ENCODE results near the gene MIA2.

MIA2 gene

DNA sequence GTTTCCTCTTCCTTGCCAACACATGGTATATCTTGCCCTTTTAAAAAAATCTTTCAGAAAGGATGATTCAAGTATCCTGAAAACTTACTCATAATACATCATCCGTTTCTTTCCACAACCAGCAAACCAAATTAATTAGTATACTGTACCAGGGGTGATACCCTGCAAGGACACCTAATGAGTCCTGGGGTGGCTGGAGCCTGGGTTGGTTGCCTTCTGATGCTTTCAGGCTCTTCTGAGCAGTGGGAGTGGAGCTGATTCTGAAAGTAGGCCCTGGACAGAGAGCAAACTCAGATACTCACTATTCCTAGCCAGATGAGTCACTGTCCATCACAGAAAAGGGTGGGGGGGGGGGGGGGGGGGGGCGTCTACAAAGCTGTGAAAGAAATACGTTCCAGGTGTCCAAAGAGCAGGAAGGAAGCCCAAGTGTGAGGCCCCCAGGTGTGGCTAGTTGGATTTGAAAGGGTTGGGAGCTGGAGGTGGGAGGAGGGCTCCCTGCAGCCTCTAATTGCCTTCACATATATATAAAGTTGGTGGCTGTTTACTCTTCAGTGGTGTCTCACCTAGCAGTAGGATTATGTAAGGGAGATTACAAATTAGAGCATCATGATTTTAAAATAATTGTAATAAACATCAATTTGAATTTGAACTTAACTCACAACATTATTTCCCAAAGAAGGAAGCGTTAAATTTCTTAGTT is 162.0 kb downstream of the MIA2 start:
- no peak for DNase-seq

DNA sequence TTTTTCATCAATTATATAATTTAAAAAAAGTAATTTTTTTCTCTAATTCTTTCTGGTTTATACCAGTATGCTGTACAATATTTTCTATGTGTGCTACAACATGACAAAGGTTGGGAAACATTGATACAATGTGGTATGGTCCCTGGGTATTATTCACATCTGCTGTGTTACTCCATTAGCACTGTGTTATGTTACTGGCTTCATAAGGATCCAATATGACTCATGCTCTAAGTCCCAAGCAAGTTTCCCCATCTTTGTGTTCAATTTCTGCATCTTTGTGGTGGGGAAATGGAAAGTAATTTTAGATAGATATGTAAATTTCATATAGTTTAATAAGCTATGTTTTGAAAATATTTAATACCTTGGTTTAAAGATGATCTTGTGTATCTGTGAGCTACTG is 162.7 kb downstream of the MIA2 start:
- no peak for DNase-seq

DNA sequence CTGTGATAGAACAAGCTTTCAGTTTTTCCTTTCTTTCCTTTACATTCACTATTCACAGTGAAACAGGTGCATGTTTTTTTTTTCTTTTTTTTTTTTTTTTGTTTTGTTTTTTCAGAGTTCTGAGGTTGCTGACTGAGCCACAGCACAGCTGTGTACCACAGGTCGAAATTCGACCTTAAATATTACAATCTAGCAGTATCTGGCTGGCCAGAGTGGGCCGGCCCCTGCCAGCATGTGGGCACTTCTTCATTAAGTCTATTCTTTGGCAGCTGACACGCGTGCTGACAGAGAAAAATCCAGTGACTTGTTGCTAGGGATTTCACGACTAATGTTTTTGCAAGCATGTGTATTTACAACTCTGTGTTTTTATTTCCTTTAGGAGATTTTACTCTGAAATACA is 164.7 kb downstream of the MIA2 start:
- DNase-seq, result no peak

DNA sequence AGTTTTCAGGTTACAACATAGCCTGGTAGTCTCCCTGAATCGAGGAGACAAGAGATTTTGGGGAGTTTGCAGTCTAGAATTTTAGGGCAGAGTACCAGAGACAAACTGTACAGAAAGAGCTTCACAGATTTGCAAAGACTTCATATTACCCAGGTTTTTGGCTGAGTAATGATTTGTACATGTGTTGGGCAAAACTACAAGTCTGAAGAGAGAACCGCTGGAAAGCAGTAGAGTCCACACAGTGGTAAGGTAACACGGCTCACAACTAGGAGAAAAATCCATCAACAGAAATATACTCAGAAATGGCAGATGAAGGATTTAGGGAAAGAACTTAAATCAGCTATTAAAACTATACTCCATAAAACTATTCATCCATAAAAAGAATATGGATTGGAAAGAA is 172.8 kb downstream of the MIA2 start:
- DNase-seq, result no peak

DNA sequence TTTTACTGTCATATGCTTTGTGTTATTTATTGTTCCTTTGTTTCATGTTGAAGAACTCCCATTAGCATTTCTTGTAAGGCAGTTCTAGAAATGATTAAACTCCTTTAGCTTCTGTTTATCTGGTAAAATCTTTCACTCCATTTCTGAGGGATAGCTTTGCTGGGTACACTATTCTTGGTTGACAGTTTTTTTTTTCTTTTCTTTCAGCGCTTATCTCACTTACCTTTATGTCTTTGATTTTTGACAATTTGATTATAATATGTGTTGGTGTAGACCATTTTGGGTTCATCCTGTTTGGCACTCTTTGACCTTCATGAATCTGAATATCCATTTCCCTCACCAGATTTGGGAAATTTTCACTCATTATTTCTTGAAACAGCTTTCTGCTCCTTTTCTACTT is 182.4 kb downstream of the MIA2 start:
- DNase-seq, result no peak

DNA sequence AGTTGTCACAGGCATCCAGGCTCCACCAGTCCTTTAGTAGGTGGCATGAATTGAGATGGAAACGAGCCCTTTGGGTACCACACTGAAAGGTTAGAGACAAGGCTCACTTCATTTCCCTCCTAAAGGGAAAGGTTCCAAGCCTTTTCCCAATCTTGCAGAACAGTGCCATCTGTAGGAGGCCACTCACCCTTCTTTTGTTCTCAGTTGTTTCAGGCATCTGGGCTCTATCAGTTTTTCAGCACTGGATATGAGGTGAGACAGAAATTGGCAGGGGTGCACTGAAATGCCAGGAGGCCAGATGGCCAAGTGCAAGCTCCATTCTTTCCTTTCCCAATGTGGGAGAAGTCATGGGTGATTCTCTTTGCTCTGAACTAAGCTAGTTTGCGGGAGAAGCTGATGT is 183.3 kb downstream of the MIA2 start:
- DNase-seq, result no peak

DNA sequence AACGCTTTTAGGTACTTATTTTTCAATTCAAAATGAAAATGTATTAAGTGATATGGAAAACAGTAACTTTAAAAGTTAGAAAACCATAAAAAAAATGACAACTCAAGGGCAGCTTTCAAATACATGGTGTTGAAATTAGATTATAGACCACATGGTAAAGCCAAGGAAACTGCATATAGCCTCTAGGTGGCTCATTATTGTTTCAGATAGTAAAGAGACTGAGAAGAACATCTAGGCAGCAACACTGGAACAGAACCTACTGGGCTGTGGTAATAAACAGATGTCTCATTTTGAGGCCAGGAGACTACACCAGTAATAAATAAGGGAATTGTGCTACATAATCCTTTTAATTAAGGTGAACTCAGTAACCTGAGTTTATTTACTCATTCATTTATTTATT is 185.6 kb downstream of the MIA2 start:
- DNase-seq, result no peak

DNA sequence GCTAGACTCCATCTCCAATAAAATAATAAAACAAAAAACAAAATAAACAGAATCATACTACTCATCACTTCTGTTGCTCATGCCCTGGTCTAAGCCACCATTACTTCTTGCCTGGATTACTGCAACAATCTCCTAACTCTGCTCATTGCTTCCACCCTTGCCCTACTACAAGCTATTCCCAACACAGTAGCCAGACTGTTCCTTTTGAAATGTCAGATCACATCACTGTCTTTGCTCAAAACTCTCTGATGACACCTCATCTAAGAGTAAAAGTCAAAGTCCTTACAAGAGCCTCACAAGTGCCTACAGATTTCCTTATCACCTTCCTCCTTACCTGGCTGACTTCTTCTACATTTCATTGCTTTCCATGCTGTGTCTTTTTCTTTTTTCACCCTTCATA is 188.5 kb downstream of the MIA2 start:
- DNase-seq, result no peak

DNA sequence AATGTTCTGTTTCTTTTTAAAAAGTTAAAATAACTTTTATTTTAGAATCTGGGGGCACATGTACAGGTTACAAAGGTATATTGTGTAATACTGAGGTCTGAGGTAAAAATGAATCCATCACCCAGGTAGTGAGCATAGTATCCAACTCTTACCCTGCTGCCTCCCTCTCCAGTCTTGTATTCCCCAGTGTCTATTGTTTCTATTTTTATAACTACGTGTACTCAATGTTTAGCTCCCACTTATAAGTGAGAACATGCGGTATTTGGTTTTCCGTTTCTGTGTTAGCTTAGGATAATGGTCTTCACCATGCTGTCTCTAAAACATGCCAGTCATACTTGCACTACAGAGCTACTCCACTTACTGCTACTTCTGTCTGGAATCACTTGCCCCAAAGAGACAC is 190.1 kb downstream of the MIA2 start:
- DNase-seq, result no peak

DNA sequence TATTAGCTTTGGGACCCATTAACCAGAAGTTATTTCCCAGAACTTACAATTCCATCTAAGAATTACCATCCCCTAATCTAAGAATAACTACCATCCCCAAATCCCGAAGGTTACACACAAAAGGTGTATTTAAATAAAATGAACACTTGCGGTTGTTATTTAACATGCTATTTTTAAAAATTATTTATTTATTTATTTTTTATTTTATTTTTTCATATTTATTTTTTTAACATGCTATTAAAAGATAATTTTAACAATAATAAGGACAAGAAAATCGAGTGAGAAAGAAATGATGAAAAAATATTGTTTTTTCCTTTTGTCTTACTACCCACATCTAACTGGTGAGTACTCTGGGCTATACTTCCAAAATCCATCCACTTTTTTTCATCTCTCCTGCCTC is 192.2 kb downstream of the MIA2 start:
- DNase-seq, result no peak

DNA sequence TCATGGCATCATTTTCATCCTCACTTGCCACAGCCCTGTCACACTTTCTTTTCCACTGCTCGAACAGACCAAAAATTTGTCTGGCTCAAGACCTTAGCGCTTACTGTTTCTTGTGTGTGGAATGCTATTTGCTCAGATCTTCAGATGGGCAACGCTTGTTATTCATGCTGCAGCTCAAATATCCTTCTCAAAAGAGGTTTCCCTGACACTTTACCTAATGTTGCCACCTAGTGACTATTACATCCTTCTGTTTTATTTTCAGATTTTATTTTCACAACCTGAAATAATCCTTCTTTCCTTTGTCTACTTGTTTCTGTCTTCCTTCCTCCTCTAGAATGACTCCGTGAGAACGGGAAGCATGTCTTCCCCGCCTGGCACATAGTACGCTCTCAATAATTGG is 192.9 kb downstream of the MIA2 start:
- peak; percentile 24 for DNase-seq

DNA sequence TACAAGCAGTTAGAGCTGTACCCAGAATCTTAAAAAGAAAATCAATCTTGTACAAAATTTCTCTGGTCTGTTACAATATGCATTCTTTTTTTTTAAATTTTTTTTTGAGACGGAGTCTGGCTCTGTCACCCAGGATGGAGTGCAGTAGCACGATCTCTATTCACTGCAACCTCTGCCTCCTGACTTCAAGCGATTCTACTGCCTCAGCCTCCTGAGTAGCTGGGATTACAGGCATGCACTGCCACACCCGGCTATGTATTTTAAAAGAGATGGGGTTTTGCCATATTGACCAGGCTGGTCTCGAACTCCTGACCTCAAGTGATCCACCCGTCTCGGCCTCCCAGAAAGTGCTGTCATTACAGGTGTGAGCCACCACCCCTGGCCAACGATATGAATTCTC is 194.4 kb downstream of the MIA2 start:
- no peak for DNase-seq

DNA sequence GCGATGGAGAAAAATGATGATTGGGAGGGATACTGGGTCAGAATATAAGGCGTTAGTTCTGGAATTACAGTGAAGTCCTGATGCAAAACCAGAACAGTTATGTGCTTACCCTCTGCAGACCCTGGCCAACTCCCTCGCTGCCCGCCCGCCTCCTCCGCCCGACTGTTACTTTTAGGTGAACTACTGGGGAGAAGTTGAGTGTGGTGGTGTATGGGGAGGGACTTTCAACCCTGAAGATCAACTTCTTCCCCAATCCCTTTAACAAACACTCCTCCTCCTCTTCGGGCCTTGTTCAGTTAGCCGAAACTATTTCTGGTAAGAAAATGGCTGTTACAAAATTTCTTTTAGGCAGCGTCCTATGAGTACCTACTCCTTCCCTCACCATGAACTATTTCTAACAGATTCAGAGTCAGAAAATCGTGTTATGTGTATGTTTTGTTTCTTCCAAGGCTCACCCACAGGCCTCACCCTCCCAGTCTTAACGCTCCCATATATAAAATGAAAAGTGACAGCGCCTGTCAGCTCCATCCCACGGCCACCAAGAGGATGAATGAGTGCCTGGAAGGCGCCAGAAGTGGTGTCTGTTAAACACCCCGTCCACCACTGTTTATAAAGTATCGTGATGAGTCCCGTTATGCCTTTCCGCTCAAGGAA is 197.2 kb downstream of the MIA2 start:
- no peak for DNase-seq

DNA sequence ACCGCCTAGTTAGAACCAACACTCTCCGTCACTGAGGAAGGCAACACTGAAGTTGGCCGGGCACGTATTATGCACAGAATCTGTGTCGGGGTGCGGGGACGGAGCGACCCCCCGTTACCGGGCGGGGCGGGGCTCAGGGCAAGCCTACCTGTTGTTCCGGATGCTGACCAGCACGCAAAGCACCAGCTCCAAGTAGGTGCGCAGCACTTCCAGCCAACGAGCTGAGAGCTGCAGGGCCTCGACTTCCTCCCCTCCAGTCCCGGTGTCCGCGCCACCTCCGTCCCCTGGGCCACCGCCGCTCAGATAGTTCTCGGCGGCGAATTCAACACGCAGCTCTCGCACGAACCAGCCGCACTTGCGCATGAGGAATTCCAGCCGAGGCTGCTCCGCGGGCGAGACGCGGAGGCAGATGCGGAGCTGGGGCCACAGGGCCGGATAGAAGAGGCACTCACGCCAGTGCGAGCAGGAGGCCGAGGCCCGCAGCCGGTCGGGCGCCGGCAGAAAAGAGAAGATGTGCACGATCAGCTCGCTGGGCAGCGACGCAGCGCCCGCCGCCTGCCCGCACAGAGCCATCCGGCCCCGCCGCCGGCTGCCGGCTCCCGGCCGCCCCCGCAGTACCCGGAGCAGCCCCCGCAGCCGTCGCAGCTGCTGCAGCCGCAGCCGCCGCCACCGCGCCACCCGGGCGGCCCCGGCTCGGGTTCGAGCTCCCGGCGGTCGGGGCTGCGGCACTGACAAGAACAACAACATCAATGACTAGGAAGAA is 197.9 kb downstream of the MIA2 start:
- no peak for DNase-seq

DNA sequence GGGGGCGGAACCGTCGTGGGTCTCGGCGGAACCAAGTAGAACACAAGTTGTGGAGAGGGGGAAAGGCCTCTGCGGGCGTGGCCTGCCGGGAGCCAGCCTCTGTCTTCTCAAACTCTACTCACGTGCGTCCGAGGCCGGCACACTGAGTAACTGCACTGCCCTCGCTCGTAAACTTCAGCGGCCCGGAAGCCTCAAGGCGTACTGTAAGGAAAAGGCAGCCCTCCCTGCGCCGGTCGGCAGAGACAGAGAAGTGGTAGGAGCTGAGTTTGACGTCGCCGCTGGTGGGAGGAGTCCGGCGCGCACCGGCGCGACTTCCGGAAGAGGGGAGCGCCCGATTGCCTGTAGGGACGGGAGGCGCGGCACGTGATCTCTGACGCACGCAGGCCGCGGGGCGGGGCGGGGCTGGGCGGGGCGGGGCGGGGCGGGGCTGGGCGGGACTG is 198.5 kb downstream of the MIA2 start, which contains the start of gene FBXO33:
FBXO33 (minus strand) TSS at position 255 of the 440 bp plus-strand sequence. CDS start 271 bp downstream, outside the sequence.
- peak; percentile 91 for DNase-seq

DNA sequence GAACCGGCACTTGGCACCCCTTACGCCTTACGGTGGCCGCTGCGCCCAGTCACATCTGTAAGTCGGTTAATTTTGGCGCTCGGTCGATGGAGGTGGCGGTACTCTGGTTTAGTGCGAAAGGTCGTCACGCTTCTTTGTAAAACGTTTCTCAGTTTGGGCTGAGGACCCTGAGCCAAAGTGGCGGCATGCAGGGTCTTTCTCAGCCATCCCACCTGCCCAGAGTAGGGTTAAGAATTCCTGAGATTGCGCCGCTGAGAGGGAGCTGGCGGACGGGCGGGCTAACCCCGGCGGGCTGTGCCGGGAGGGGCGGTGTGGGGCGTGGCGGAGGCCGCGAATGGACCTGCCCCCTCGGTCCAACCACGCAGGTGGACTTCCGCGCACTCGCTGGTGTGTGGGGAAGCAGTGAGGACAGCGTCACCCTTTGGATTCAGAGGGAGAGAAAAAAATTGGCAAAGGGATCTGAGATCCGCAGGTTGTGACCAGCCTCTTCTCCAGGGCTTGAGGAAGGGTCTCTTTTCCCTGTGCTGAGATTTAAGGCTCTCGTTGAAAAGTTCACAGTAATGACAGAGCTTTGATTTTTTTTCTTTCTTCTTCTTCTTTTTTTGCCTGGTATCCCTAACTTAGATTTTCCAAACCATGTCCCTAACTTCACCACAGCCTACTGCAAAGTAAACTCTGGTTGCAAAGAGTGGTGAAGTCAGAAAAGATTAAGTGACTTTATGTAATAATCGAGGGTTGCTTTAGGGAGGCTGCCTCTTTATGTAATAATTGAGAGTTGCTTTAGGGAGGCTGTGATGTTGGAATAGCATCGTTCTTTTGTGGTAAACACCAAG is 199.1 kb downstream of the MIA2 start:
- DNase-seq, result peak; percentile 88

DNA sequence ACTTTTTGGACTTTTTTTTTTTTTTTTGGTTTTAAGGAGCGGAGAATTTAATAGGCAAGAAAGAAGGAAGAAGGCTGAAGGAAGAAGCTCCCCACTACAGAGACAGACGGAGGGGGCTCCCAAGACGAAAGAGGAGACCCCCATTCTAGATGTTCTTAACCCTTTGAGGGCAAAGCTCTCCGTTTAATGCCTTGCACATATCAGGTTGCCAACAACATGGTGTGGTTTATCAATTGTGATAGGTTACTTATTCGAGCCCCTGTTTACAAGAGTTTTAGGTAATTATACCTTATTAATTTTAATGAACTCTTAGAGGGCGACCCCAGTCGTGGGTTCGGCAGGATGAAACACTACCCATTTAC is 199.7 kb downstream of the MIA2 start:
- DNase-seq, result no peak

DNA sequence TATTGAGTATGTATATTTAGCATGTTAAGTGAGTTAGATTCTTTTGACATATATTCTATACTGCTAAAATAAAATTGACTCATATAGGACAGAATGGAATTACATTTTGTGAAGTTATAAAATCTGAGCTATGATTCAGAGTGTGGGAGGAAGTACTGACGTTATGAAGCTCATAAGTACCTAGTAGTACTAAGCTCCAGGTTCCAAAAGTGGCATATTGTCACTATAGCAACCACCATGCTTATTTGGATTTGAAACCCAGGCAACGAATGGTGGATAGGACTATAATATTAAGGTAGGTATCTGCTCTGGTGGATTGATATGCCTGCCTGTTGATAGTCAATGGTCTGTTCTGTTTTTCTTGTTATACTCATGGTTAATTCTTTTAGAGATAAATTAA is 200.7 kb downstream of the MIA2 start:
- no peak for DNase-seq

DNA sequence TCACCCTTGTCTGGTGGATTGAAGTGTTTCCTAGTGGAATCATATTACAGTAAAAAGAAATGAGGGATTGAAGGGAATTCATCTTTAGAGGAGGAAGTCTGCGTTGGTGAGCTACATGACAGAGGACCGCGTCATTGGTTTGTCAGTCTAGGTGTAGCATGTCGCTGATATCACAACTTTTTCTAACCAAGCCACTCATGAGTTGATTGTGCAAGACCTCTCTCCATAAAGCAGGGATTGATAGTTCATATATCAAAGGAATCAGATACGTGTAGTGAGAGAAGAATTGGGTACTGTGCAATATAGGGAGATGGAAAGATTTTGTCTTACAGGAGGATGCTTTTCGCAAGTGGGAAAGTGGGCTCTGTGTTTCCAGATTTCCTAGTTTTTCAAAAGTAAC is 201.5 kb downstream of the MIA2 start:
- DNase-seq, result no peak

All from DMS153 (cell line).